Hepatocyte (in vitro differentiated cells): ENCODE data around the gene ZW10. TPM values are rescaled to one million over a fixed set of nuclear protein-coding genes. Genes with fewer than 3 reads are reported as not detected.
"Not testable (repeated sequence)": the region's sequence is repeated elsewhere in the genome, so short reads cannot be mapped to it uniquely, and the experiment has no call there.

Source experiments
- DNase-seq: peaks from one replicate; pipeline ENCODE4 v3.0.0-alpha.2; 2016; ENCODE audit warnings: low spot score
- H2AFZ ChIP-seq: fragments of 200-600 bp; sonication (generic); 2 replicates; pipeline ENCODE4 v1.6.0; 2016; ENCODE audit warnings: antibody characterized with exemption, mild to moderate bottlenecking
- H3K27ac ChIP-seq: fragments of 200-600 bp; sonication (generic); 2 replicates; pipeline ENCODE4 v1.5.1; 2016; ENCODE audit warnings: mild to moderate bottlenecking
- H3K27me3 ChIP-seq: fragments of 200-600 bp; sonication (generic); 2 replicates; pipeline ENCODE4 v1.6.1; 2016
- H3K36me3 ChIP-seq: fragments of 200-600 bp; sonication (generic); replicated peaks from 2 replicates; pipeline ENCODE4 v1.5.1; 2016; ENCODE audit warnings: low read depth; ENCODE audit not compliant: insufficient read depth
- H3K4me1 ChIP-seq: fragments of 200-600 bp; sonication (generic); 2 replicates; pipeline ENCODE4 v1.5.1; 2016; ENCODE audit warnings: mild to moderate bottlenecking, moderate library complexity; ENCODE audit not compliant: insufficient read depth
- H3K4me2 ChIP-seq: fragments of 200-600 bp; sonication (generic); 2 replicates; pipeline ENCODE4 v1.6.0; 2016
- H3K4me3 ChIP-seq: fragments of 200-600 bp; sonication (generic); 2 replicates; pipeline ENCODE4 v1.5.1; 2016; ENCODE audit warnings: mild to moderate bottlenecking
- H3K79me2 ChIP-seq: fragments of 200-600 bp; sonication (generic); 2 replicates; pipeline ENCODE4 v1.6.0; 2017; ENCODE audit warnings: mild to moderate bottlenecking
- H3K9me2 ChIP-seq: fragments of 200-600 bp; sonication (generic); replicated peaks from 2 replicates; pipeline ENCODE4 v1.6.0; 2017; ENCODE audit warnings: mild to moderate bottlenecking; ENCODE audit not compliant: insufficient read depth
- H3K9me3 ChIP-seq: fragments of 200-600 bp; sonication (generic); 2 replicates; pipeline ENCODE4 v1.5.1; 2016; ENCODE audit warnings: low read depth, mild to moderate bottlenecking
- H4K20me1 ChIP-seq: fragments of 200-600 bp; sonication (generic); 2 replicates; pipeline ENCODE4 v1.6.0; 2016; ENCODE audit warnings: mild to moderate bottlenecking; ENCODE audit not compliant: insufficient read depth, poor library complexity, severe bottlenecking
- CTCF ChIP-seq: fragments of 200-600 bp; sonication (generic); IDR thresholded peaks from 2 replicates; pipeline ENCODE4 v1.5.1; 2016; ENCODE audit warnings: antibody characterized with exemption, mild to moderate bottlenecking; ENCODE audit not compliant: poor library complexity
- EZH2 ChIP-seq: fragments of 200-600 bp; sonication (generic); IDR thresholded peaks from 2 replicates; pipeline ENCODE4 v1.6.1; 2016; ENCODE audit warnings: antibody characterized with exemption, mild to moderate bottlenecking, borderline replicate concordance
- EZH2phosphoT487 ChIP-seq: fragments of 200-600 bp; sonication (generic); IDR thresholded peaks from one replicate; pipeline ENCODE4 v1.6.1; 2018; ENCODE audit warnings: antibody characterized with exemption, mild to moderate bottlenecking, low read depth, moderate library complexity; ENCODE audit not compliant: unreplicated experiment, severe bottlenecking
- WGBS: methylation state at CpG from one replicate; pipeline ENCODE4 v1.1.6; 2016; ENCODE audit warnings: low lambda C conversion rate; ENCODE audit errors: missing lambda C conversion rate; 5-methylcytosine and 5-hydroxymethylcytosine counted together
- polyA plus RNA-seq: library from polyadenylated mRNA; unstranded; fragments of >200 nt; fragmentation: Nextera tagmentation; extraction: Ambion mirVana; gene quantifications from 2 replicates; pipeline ENCODE4 v1.2.1, GENCODE V29; 2016
- total RNA-seq: library from RNA; depleted of rRNA; stranded (reverse); fragments of >200 nt; gene quantifications from 2 replicates; pipeline ENCODE4 v1.2.3, GENCODE V29; 2014

ZW10 gene
- total and polyA plus RNA-seq, 2 experiments from 2014 or later = 15.4 to 19.5 TPM

DNA sequence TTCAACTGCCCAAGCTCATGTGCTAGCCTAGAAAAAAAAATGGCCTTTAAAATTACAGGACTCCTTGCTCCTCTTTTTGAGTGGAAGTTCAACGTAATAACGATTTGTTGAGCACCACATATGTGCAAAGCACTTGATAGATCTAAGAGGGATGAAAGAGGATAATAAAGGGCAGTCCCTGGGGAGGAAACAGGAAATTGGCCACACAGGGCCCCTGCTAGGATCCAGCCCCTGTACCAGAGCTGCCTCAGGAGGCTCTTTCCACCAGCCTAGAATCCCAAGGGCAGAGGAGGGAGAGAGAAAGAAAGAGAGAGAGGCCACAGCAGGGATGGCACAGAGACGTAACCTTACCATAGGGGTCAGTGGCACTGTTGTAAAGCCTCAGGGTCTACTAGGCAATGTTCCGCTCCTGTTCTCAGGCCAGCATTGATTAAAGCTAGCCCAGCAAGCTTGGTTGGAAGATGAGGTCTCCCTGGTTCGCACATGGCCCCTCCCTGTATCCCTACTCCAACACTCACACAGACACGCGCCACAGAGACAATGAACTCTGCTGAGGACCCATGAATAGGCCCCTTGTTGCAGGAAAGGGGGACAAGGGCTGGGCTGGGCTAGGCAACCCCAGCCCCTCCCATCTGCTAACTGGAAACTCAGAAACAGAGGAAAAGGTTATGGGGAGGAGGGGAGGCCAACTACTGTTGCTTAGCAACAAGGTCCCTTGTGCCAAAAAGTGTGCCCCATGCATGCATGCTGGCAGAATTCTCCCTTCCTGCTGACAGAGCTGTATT, 67.4 kb downstream of the ZW10 start, which contains the start of gene TMPRSS5:
Gene TMPRSS5, minus strand, starts transcription at position 438 of the 785 bp plus-strand sequence. Its CDS starts 84 bp downstream, at position 354.
- Histone ChIP-seq H3K4me3 (no peak within 1 kb of the TSS), H3K27me3 (no peaks in the 10 kb centered on the region), H3K27ac (no peak within 1 kb of the TSS), H3K4me2 (no peak within 1 kb of the TSS), H3K79me2 (no peaks in the 10 kb centered on the region), H3K9me3 (peaks cover 8% of the 10 kb centered on the region), H3K9me2 (no peaks in the 10 kb centered on the region), H2AFZ (no peak within 1 kb of the TSS), H4K20me1 (no peaks in the 10 kb centered on the region), H3K4me1 (no peaks in the 10 kb centered on the region), H3K36me3 (no peaks in the 10 kb centered on the region)
- 93% methylated on average over 7 of the region's 7 CpGs for WGBS
- TF ChIP-seq EZH2phosphoT487 = no peak
- no peak for DNase-seq

- H3K9me3 ChIP-seq, H3K36me3 ChIP-seq, H3K4me3 ChIP-seq, H3K79me2 ChIP-seq, H4K20me1 ChIP-seq, H3K4me1 ChIP-seq, H2AFZ ChIP-seq, H3K4me2 ChIP-seq, DNase-seq, H3K9me2 ChIP-seq, H3K27me3 ChIP-seq, H3K27ac ChIP-seq: not testable (repeated sequence)
- WGBS = 100% methylated on average over 1 of the region's 1 CpG
Measured at GRCh38 chr11:113703551-113703950, 69.9 kb downstream of the ZW10 start.

DNA sequence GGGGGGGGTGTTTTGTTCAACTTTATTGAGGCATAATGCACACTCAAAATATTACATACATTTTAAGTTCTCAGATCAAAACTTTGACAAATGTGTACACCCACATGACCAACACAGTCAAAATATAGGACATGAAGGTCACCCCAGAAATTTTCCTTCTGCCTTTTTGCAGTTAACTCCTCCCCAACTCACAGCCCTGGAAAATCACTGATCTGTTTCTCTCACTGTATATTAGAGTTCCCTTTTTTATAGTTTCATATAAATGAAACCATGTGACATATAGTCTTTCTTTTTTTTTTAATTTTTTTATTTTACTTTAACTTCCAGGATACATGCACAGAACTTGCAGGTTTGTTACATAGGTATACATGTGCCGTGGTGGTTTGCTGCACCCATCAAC, 72.0 kb downstream of the ZW10 start:
- Histone ChIP-seq H4K20me1 (no peaks in the 10 kb centered on the region), H3K36me3 (no peaks in the 10 kb centered on the region), H3K9me2 (no peaks in the 10 kb centered on the region), H2AFZ (no peak overlapping the region), H3K79me2 (no peaks in the 10 kb centered on the region), H3K27me3 (no peaks in the 10 kb centered on the region), H3K9me3 (no peaks in the 10 kb centered on the region), H3K4me3 (no peak overlapping the region), H3K4me2 (no peak overlapping the region), H3K27ac (no peak overlapping the region), H3K4me1 (no peaks in the 10 kb centered on the region)
- no peak for TF ChIP-seq CTCF
- TF ChIP-seq EZH2phosphoT487 = no peak
- no peak for TF ChIP-seq EZH2
- DNase-seq = no peak
- WGBS = 80% methylated on average over 1 of the region's 1 CpG

DNA sequence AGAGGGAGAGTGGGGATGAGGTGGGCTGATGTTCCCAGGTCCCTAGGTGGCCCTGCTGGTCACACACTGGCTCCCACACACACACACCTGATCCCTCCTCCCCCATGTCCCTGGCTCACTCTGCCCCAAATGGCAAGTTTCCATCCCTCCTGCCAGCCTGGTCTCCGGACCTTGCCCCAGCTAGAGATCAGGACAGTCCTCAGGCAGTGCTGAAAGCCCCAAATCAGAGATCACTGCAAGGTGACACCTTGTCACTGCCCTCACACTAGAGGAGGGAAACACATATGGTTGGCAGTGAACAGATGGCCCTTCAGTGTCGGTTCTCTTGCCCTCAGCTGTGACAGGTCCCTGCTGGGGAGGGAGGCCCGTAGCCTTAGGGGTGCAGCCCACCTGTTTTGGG, 75.0 kb downstream of the ZW10 start:
- WGBS = 87% methylated on average over 3 of the region's 3 CpGs
- no peak for DNase-seq

More for the DNA sequence above, 75.0 kb downstream of the ZW10 start:
- Histone ChIP-seq H3K9me3 (no peaks in the 10 kb centered on the region), H3K79me2 (no peaks in the 10 kb centered on the region), H3K4me2 (no peak overlapping the region), H3K36me3 (no peaks in the 10 kb centered on the region), H4K20me1 (no peaks in the 10 kb centered on the region), H3K9me2 (no peaks in the 10 kb centered on the region), H3K4me1 (no peaks in the 10 kb centered on the region), H2AFZ (no peak overlapping the region), H3K4me3 (no peak overlapping the region), H3K27me3 (no peaks in the 10 kb centered on the region), H3K27ac (no peak overlapping the region)
- TF ChIP-seq CTCF (no peak), EZH2 (no peak), EZH2phosphoT487 (no peak)
